DMS114 treated with DMSO at 0.1 percent for 48 hours (cell line): ENCODE data around the gene TOP1.

Experiments
- DNase-seq: peaks from one replicate; lab custom pipeline; 2025; ENCODE audit not compliant: unreplicated experiment; lab: John Stamatoyannopoulos, UW

Gene TOP1

GRCh38 chr20:41140226-41141133 is 111.9 kb downstream of the TOP1 start:
- no peak for DNase-seq

- no peak for DNase-seq
Measured at GRCh38 chr20:41141153-41141815, 112.7 kb downstream of the TOP1 start.

GRCh38 chr20:41142245-41142644 is 113.6 kb downstream of the TOP1 start:
- no peak for DNase-seq

- DNase-seq: no peak
Measured at GRCh38 chr20:41142919-41143318, 114.3 kb downstream of the TOP1 start.

- no peak for DNase-seq
Measured at GRCh38 chr20:41143354-41143753, 114.7 kb downstream of the TOP1 start.

GRCh38 chr20:41145317-41145716 is 116.7 kb downstream of the TOP1 start:
- DNase-seq: no peak

GRCh38 chr20:41145821-41146620 is 117.4 kb downstream of the TOP1 start:
- no peak for DNase-seq

GRCh38 chr20:41147767-41148191 is 119.2 kb downstream of the TOP1 start:
- no peak for DNase-seq

GRCh38 chr20:41148942-41149341 is 120.3 kb downstream of the TOP1 start:
- DNase-seq: no peak

- no peak for DNase-seq
Measured at GRCh38 chr20:41150664-41151063, 122.0 kb downstream of the TOP1 start.

- no peak for DNase-seq
Measured at GRCh38 chr20:41151134-41151869, 122.7 kb downstream of the TOP1 start.

GRCh38 chr20:41152108-41152757 is 123.6 kb downstream of the TOP1 start:
- no peak for DNase-seq

- DNase-seq: no peak
Measured at GRCh38 chr20:41154436-41155176, 126.0 kb downstream of the TOP1 start.

GRCh38 chr20:41155261-41155660 is 126.6 kb downstream of the TOP1 start:
- DNase-seq: no peak

GRCh38 chr20:41158082-41158625 is 129.5 kb downstream of the TOP1 start:
- no peak for DNase-seq

GRCh38 chr20:41159547-41159946 is 130.9 kb downstream of the TOP1 start:
- no peak for DNase-seq

GRCh38 chr20:41160686-41161085 is 132.1 kb downstream of the TOP1 start:
- DNase-seq: no peak

GRCh38 chr20:41161886-41162285 is 133.3 kb downstream of the TOP1 start:
- no peak for DNase-seq

GRCh38 chr20:41162396-41162795 is 133.8 kb downstream of the TOP1 start:
- DNase-seq: no peak
